Measurements from ENCODE around the gene BCL7C. TPM values are rescaled to one million over a fixed set of nuclear protein-coding genes. Genes with fewer than 3 reads are reported as not detected.
A peak's percentile ranks its signal among the peaks of the same experiment; 100 is the strongest.

BCL7C gene
- total RNA-seq, 1 experiment from 2014 or later, result 66.9 TPM

GRCh38 chr16:30850246-30850645, 43.6 kb downstream of the BCL7C start:
- H3K27me3 ChIP-seq (ENCODE audit: insufficient read depth, low read depth), result no peaks in the 10 kb centered on the region
- H3K9me3 ChIP-seq (ENCODE audit: insufficient read depth, low read depth), result no peaks in the 10 kb centered on the region
- intact Hi-C loops (cut with micrococcal nuclease; ENCODE audit: unreplicated experiment), result no loop called here
- peaks cover 34% of the 10 kb centered on the region for H3F3A ChIP-seq (ENCODE audit: insufficient read depth, low read depth)
- no peaks in the 10 kb centered on the region for H3K79me2 ChIP-seq (ENCODE audit: low read depth)
- H3K4me3 ChIP-seq, result no peak overlapping the region
- H3K4me2 ChIP-seq, result no peak overlapping the region
- BruUV-seq (replicated peaks), result no TSS peak
- POLR2A ChIA-PET (ENCODE audit: unreplicated experiment), result no interaction called here
- CTCF ChIA-PET, result interaction anchor here (0.6 kb wide), 1 partner anchor 84 kb away, joined by 13 read pairs; no protein-coding TSS in a partner anchor
- H3K36me3 ChIP-seq (ENCODE audit: low read depth), result no peaks in the 10 kb centered on the region
- H3K9me2 ChIP-seq (ENCODE audit: insufficient read depth), result no peaks in the 10 kb centered on the region
- DNase-seq, result peak in 1 of 2 experiments; percentile 36
- no peaks in the 10 kb centered on the region for H4K20me1 ChIP-seq (ENCODE audit: insufficient read depth)
- peaks cover 24% of the 10 kb centered on the region for H3K4me1 ChIP-seq (replicated peaks; ENCODE audit: insufficient read depth)
- H3K27ac ChIP-seq, result no peak overlapping the region
- no peak for TF ChIP-seq CTCF (conservative IDR thresholded peaks at IDR 0.05)
- TF ChIP-seq EZH2 (IDR thresholded peaks at IDR 0.05; ENCODE audit: low read depth), result no peak
- no peak overlapping the region for H2AFZ ChIP-seq

- Histone ChIP-seq H2AFZ (no peak overlapping the region), H3K27ac (no peak overlapping the region), H3F3A (ENCODE audit: insufficient read depth, low read depth) (peaks cover 20% of the 10 kb centered on the region; the same call in 1 of the 2 replicates), H3K36me3 (ENCODE audit: low read depth) (no peaks in the 10 kb centered on the region), H3K9me3 (ENCODE audit: insufficient read depth, low read depth) (no peaks in the 10 kb centered on the region), H3K4me3 (no peak overlapping the region), H3K27me3 (ENCODE audit: insufficient read depth, low read depth) (no peaks in the 10 kb centered on the region), H3K79me2 (ENCODE audit: low read depth) (no peaks in the 10 kb centered on the region), H4K20me1 (ENCODE audit: insufficient read depth) (no peaks in the 10 kb centered on the region), H3K4me1 (replicated peaks; ENCODE audit: insufficient read depth) (0 out of 2 replicates have a peak, but pooled peaks cover 7% of the 10 kb centered on the region), H3K4me2 (no peak overlapping the region), H3K9me2 (ENCODE audit: insufficient read depth) (no peaks in the 10 kb centered on the region)
- POLR2A ChIA-PET (ENCODE audit: unreplicated experiment), result interaction anchor here (0.6 kb wide), 1 partner anchor 115 kb away, joined by 4 read pairs; no protein-coding TSS in a partner anchor
- intact Hi-C loops (cut with micrococcal nuclease; ENCODE audit: unreplicated experiment), result no loop called here
- DNase-seq, result no peak
- CTCF ChIA-PET, result interaction anchor here (0.6 to 2.4 kb wide), 3 partner anchors 55 to 920 kb away, joined by 3 to 12 read pairs (median 9); partner anchors contain the start of gene KCTD13
- TF ChIP-seq CTCF (conservative IDR thresholded peaks at IDR 0.05) (no peak), EZH2 (IDR thresholded peaks at IDR 0.05; ENCODE audit: low read depth) (no peak)
- BruUV-seq (replicated peaks), result no TSS peak
Measured at GRCh38 chr16:30846649-30847402, 47.1 kb downstream of the BCL7C start.

GRCh38 chr16:30844671-30845449, 49.0 kb downstream of the BCL7C start:
- Histone ChIP-seq H3K36me3 (ENCODE audit: low read depth) (no peaks in the 10 kb centered on the region), H3K9me2 (ENCODE audit: insufficient read depth) (no peaks in the 10 kb centered on the region), H3K79me2 (ENCODE audit: low read depth) (no peaks in the 10 kb centered on the region), H3K4me3 (no peak overlapping the region), H3K4me1 (replicated peaks; ENCODE audit: insufficient read depth) (0 out of 2 replicates have a peak, but pooled peaks cover 4% of the 10 kb centered on the region), H3K27ac (no peak overlapping the region), H3K27me3 (ENCODE audit: insufficient read depth, low read depth) (no peaks in the 10 kb centered on the region), H4K20me1 (ENCODE audit: insufficient read depth) (no peaks in the 10 kb centered on the region), H3F3A (ENCODE audit: insufficient read depth, low read depth) (peaks cover 20% of the 10 kb centered on the region; the same call in 1 of the 2 replicates), H2AFZ (no peak overlapping the region), H3K9me3 (ENCODE audit: insufficient read depth, low read depth) (no peaks in the 10 kb centered on the region), H3K4me2 (peak overlapping the region; percentile 54)
- intact Hi-C loops (cut with micrococcal nuclease; ENCODE audit: unreplicated experiment), result loop anchor here (1.0 to 2.0 kb wide), 4 partner anchors 52 to 97 kb away; partner anchors contain the start of gene CTF1
- CTCF ChIA-PET, result interaction anchor here (0.5 to 2.4 kb wide), 10 partner anchors 12 to 375 kb away, joined by 3 to 12 read pairs (median 4); partner anchors contain the start of gene CTF1
- POLR2A ChIA-PET (ENCODE audit: unreplicated experiment), result no interaction called here
- peak; percentile 72 to 81 for DNase-seq
- BruUV-seq (replicated peaks), result no TSS peak
- no peak for TF ChIP-seq EZH2 (IDR thresholded peaks at IDR 0.05; ENCODE audit: low read depth)
- TF ChIP-seq CTCF (conservative IDR thresholded peaks at IDR 0.05), result peak; percentile 97

All from PC-9 (cell line).